HepG2 (cell line): ENCODE data around the gene MYPN. TPM values are rescaled to one million over a fixed set of nuclear protein-coding genes. Genes with fewer than 3 reads are reported as not detected.

Source experiments
- CBX5 ChIP-seq: sonication (generic); formaldehyde crosslinking; IDR thresholded peaks from 2 replicates; pipeline ENCODE4 v1.4.0; 2020; ENCODE audit warnings: missing genetic modification reagents, borderline replicate concordance
- DZIP1 ChIP-seq: sonication (generic); formaldehyde crosslinking; IDR thresholded peaks from 2 replicates; pipeline ENCODE4 v1.5.0; 2020; ENCODE audit warnings: mild to moderate bottlenecking, missing genetic modification reagents
- ELF3 ChIP-seq: IDR thresholded peaks from 2 replicates; pipeline ENCODE4 v1.6.1; 2016; ENCODE audit warnings: missing genetic modification reagents, missing compliant biosample characterization
- ERF ChIP-seq: IDR thresholded peaks from 2 replicates; pipeline ENCODE4 v1.6.1; 2018; ENCODE audit warnings: missing biosample characterization, missing genetic modification reagents
- ETV5 ChIP-seq: IDR thresholded peaks from 2 replicates; pipeline ENCODE4 v1.6.1; 2018; ENCODE audit warnings: missing biosample characterization, missing genetic modification reagents, inconsistent platforms, borderline replicate concordance
- GABPA ChIP-seq, 2 experiments: IDR thresholded peaks; 2 replicates each; pipeline ENCODE4 v1.6.1; 2011 to 2016; ENCODE audit warnings: low read depth in 2 of 2, low read length in 1 of 2, missing biosample characterization in 1 of 2, missing genetic modification characterization in 1 of 2
- HMGXB4 ChIP-seq, 2 experiments: sonication (generic) in 1 of 2; formaldehyde crosslinking in 1 of 2; IDR thresholded peaks; 2 replicates each; pipeline versions ENCODE4 v1.4.0 to v1.6.1; 2018 to 2020; ENCODE audit warnings: missing genetic modification reagents in 2 of 2, borderline replicate concordance in 1 of 2, low read depth in 1 of 2, mild to moderate bottlenecking in 1 of 2, missing biosample characterization in 1 of 2
- HOXA3 ChIP-seq: sonication (generic); formaldehyde crosslinking; IDR thresholded peaks from 2 replicates; pipeline ENCODE4 v1.5.0; 2020; ENCODE audit warnings: missing genetic modification reagents
- KDM4B ChIP-seq: sonication (generic); formaldehyde crosslinking; IDR thresholded peaks from 2 replicates; pipeline ENCODE4 v1.4.0; 2020; ENCODE audit warnings: missing genetic modification reagents
- MEF2D ChIP-seq: sonication (generic); formaldehyde crosslinking; IDR thresholded peaks from 2 replicates; pipeline ENCODE4 v1.5.1; 2020; ENCODE audit warnings: mild to moderate bottlenecking, missing genetic modification reagents
- POLR2AphosphoS5 ChIP-seq: IDR thresholded peaks from 2 replicates; pipeline ENCODE4 v1.6.1; 2012; ENCODE audit warnings: low read depth, low read length
- SNAPC4 ChIP-seq: sonication (generic); formaldehyde crosslinking; IDR thresholded peaks from 2 replicates; pipeline ENCODE4 v1.4.0; 2020; ENCODE audit warnings: mild to moderate bottlenecking, missing genetic modification reagents
- TEAD3 ChIP-seq: optimal IDR thresholded peaks from 2 replicates; pipeline ENCODE3; 2016; ENCODE audit warnings: borderline replicate concordance
- ZBTB25 ChIP-seq: IDR thresholded peaks from 2 replicates; pipeline ENCODE4 v1.6.1; 2018; ENCODE audit warnings: missing genetic modification reagents
- ZBTB38 ChIP-seq: sonication (generic); formaldehyde crosslinking; IDR thresholded peaks from 2 replicates; pipeline ENCODE4 v1.5.1; 2020; ENCODE audit warnings: mild to moderate bottlenecking, missing genetic modification reagents
- ZNF207 ChIP-seq: fragments of 450-650 bp; IDR thresholded peaks from 2 replicates; pipeline ENCODE4 v1.6.1; 2016; ENCODE audit warnings: antibody characterized with exemption, borderline replicate concordance
- ZNF282 ChIP-seq: fragments of 450-650 bp; IDR thresholded peaks from 2 replicates; pipeline ENCODE4 v1.6.1; 2018; ENCODE audit not compliant: partially characterized antibody
- ZNF616 ChIP-seq: sonication (generic); formaldehyde crosslinking; IDR thresholded peaks from 2 replicates; pipeline ENCODE4 v1.5.0; 2020; ENCODE audit warnings: low read depth, mild to moderate bottlenecking, missing genetic modification reagents
- ZNF777 ChIP-seq: sonication (generic); formaldehyde crosslinking; IDR thresholded peaks from 2 replicates; pipeline ENCODE4 v1.4.0; 2020; ENCODE audit warnings: missing genetic modification reagents
- polyA plus RNA-seq, 8 experiments: library from polyadenylated mRNA; depleted of rRNA in 3 of 8; stranded (reverse) in 7 of 8; unstranded in 1 of 8; fragments of >200 nt; fragmentation: Illumina TruSeq in 4 of 8; extraction: Trizol in 4 of 8; gene quantifications; 2 replicates each; pipeline versions ENCODE4 v1.2.1 to v1.2.3, GENCODE V29; 2011 to 2016; ENCODE audit warnings: low read depth in 4 of 8, missing spikeins in 1 of 8, mixed read lengths in 1 of 8; ENCODE audit not compliant: insufficient read depth in 1 of 8
- total RNA-seq, 5 experiments: library from RNA; depleted of rRNA; stranded (reverse); fragments of >200 nt; fragmentation: Illumina TruSeq; extraction: Trizol; gene quantifications; 2 replicates each; pipeline ENCODE4 v1.2.3, GENCODE V29; 2016; ENCODE audit warnings: low read depth in 1 of 5

The MYPN gene
- total and polyA plus RNA-seq, 2 of the 13 experiments (the other 11 are each of a cell fraction or from before 2014, with no cell fraction given), result not detected

GRCh38 chr10:68208424-68209042 is 99.2 kb downstream of the MYPN start (continued):
- no peak for TF ChIP-seq ZNF777
- TF ChIP-seq ZNF207, result no peak
- TF ChIP-seq ERF (CRISPR knock-in tag), result 0 out of 2 replicates have a peak, but pooled peaks have one; percentile 18
- 0 out of 2 replicates have a peak, but pooled peaks have one; percentile 37 for TF ChIP-seq ELF3
- TF ChIP-seq ZBTB25, result no peak
- TF ChIP-seq KDM4B (CRISPR knock-in tag), result no peak
- no peak for TF ChIP-seq POLR2AphosphoS5
- TF ChIP-seq HOXA3 (CRISPR knock-in tag), result peak; percentile 16; the same call in 1 of the 2 replicates
- no peak for TF ChIP-seq DZIP1 (CRISPR knock-in tag)
- TF ChIP-seq ZNF282, result no peak
- peak; percentile 54; the same call in 1 of the 2 replicates for TF ChIP-seq CBX5 (CRISPR knock-in tag)
- peak; percentile 34 to 64; a peak in 1 of 4 replicates for TF ChIP-seq HMGXB4 (CRISPR knock-in tag; IDR thresholded peaks at IDR 0.05; ENCODE audit: borderline replicate concordance in 1 of 2, low read depth in 1 of 2)
- peak; percentile 16; the same call in 1 of the 2 replicates for TF ChIP-seq ETV5 (CRISPR knock-in tag)
- TF ChIP-seq TEAD3 (CRISPR knock-in tag), result peak; percentile 51
- no peak for TF ChIP-seq GABPA (IDR thresholded peaks at IDR 0.05; ENCODE audit: low read depth, low read length)
- TF ChIP-seq GABPA (CRISPR knock-in tag; IDR thresholded peaks at IDR 0.05; ENCODE audit: low read depth), result 0 out of 2 replicates have a peak, but pooled peaks have one; percentile 13
- no peak for TF ChIP-seq SNAPC4 (CRISPR knock-in tag)
- TF ChIP-seq MEF2D (CRISPR knock-in tag), result peak; percentile 53; the same call in 1 of the 2 replicates
- no peak for TF ChIP-seq ZNF616 (CRISPR knock-in tag)
- TF ChIP-seq ZBTB38 (CRISPR knock-in tag), result no peak
